HG03175 (cell line): Measurements from ENCODE around the gene MED1.

ENCODE experiments used
- ATAC-seq: cut with Tn5 transposase; IDR thresholded peaks from one replicate; pipeline ENCODE4 v1.9.1; 2021; ENCODE audit warnings: mild to moderate bottlenecking, moderate library complexity; ENCODE audit not compliant: unreplicated experiment

The MED1 gene

DNA sequence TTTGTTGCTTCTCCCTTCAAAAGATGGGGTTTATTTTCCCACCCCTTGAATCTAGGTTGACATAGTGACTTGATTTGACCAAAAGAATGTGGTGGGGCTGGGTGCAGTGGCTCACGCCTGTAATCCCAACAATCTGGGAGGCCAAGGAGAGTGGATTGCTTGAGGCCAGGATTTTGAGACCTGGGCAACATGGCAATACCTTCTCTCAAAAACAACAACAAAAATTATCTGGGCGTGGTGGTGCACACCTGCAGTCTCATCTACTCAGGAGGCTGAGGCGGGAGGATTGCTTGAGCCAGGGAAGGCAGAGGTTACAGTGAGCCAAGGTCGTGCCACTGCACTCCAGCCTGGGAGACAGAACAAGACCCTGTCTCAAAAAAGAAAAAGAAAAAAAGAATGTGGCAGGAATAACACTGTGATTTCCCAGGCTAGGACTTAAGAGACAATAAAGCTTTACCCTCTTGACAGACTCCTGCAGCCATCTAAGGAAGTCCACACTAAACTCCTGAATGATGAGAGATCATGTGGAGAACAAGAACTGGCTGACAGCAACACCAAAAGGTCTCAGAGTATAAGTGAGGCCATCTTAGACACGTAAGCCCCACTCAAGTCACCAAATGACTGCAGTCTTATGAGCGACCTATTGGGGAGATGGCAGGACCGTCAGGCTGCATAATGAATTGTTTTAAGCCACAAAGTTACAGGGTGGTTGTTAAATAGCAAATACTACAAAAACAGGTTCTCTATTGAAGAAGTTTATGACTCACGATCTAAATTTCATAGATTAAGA, 86.6 kb downstream of the MED1 start:
- no peak for ATAC-seq

DNA sequence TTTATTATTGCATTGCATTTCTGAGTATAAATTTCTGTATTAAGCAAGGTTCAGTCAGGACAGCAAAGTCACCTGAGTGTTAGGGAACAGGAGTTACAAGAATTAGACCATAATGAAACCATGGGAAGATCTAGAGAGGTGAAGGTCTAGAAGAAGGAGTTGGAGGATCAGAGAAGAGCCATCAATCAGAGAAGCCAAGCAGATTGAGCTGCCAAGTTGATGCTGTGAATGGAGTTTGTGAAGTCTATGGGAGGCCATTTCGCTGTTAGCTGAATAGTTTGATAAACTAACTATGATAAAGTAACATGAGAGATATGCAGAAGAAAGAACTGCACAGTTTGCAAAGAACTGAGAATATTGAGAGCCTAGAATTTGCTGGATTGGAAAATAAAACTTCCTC, 90.0 kb downstream of the MED1 start:
- ATAC-seq, result no peak

DNA sequence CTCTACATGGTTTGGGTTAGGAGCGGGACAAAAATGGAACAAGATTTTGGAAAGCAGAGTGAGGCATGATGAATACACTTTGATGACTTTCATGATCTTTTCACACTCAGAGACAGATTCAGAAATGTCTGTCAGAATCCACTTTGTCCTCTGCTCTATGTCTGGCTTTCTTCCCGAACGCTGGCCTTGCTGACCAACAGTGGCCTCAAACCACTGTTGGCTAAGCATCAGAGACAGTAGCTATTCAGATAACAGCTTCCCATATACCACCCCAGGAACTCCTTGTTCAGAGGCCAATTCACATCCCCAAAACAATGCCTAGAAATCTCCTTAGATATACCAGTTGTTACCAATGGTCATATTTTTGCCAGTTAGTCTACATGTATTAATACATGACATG, 90.5 kb downstream of the MED1 start:
- no peak for ATAC-seq

DNA sequence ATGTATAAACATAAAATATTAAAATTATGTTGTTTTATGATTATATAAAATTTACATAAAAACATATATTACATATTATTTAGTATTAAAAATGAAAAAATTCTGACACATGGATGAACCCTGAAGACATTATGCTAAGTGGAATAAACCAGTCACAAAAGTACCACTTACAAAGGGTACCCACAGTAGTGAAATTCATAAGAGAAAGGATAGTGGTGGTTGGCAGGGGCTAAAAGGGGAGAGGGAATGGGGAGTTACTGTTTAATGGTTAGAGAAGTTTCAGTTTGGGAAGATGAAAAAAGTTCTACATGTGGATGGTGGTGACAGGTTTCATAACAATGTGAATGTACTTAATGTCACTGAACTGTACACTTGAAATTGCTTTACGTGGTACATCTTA, 91.1 kb downstream of the MED1 start:
- ATAC-seq, result no peak

- no peak for ATAC-seq
Measured at GRCh38 chr17:39357986-39358385, 93.1 kb downstream of the MED1 start.

DNA sequence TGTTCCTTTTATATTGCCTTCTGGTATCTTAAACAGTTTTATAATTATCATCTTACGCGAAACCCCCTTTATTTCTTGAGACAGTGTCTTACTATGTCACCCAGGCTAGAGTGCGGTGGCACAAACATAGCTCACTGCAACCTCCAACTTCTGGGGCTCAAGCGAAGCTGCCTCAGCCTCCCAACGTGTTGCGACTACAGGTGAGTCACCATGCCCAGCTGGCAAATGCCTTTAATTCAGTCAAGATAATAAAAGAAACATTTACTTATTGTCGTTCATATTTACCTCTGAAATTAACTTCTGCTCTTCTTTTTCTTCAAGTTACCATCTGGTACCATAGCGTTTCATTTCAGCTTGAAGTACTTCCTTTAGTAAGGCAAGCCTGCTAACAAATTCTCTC, 93.6 kb downstream of the MED1 start:
- ATAC-seq, result no peak
